ENCODE results near the gene DGKH. TPM values are rescaled to one million over a fixed set of nuclear protein-coding genes. Genes with fewer than 3 reads are reported as not detected.
"Not testable (repeated sequence)": the region's sequence is repeated elsewhere in the genome, so short reads cannot be mapped to it uniquely, and the experiment has no call there.

Gene DGKH
- total RNA-seq, 1 experiment from 2014 or later, result 3.8 TPM

GRCh38 chr13:42223681-42224080 is 175.2 kb downstream of the DGKH start:
- no peak for DNase-seq (ENCODE audit: low spot score)

DNA sequence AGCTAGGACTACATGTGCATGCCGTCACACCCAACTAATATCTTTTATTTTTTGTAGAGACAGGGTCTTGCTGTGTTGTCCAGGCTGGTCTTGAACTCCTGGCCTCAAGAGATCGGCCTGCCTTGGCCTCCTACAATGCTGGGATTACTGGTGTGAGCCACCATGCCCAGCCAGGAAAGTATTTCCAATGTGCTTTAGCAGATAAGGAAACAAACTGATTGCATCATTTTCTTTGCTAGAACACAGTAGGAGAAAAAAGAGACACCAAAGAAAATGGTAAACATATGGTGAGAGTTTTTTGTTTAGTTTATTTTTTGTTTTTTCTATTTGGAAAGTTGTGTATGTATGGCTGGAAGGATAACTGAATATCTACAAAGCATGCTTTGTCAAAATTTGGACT is 176.6 kb downstream of the DGKH start:
- DNase-seq (ENCODE audit: low spot score), result no peak

DNA sequence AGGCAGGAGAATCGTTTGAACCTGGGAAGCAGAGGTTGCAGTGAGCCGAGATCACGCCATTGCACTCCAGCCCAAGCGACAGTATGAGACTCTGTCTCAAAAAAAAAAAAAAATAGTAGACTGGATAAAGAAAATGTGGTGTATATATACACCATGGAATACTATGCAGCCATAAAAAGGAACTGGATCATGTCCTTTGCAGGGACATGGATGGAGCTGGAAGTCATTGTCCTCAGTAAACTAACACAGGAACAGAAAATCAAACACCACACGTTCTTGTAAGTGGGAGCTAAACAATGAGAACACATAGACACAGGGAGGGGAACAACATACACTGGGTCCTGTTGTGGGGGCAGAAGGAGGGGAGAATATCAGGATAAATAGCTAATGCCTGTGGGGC is 178.3 kb downstream of the DGKH start:
- DNase-seq (ENCODE audit: low spot score), result not testable (repeated sequence)

GRCh38 chr13:42228527-42228926 is 180.1 kb downstream of the DGKH start:
- no peak for DNase-seq (ENCODE audit: low spot score)

- DNase-seq (ENCODE audit: low spot score), result no peak
Measured at GRCh38 chr13:42229287-42229686, 180.8 kb downstream of the DGKH start.

DNA sequence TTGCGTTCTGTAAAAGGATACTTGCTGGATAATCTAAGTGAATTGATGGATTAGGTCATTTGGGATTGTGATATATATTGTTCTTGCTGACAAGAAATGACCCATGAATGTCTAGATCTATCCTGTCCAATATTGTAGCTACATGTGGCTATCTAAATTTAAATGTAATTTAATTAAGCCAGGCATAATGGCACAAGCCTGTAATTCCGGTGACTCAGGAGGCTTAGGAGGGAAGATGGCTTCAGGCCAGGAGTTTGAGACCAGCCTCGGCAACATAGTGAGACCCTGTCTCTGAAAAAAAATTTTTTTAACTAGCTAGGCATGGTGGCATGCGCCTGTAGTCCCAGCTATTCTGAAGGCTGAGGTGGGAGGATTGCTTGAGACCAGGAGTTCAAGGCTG is 184.2 kb downstream of the DGKH start:
- no peak for DNase-seq (ENCODE audit: low spot score)

DNA sequence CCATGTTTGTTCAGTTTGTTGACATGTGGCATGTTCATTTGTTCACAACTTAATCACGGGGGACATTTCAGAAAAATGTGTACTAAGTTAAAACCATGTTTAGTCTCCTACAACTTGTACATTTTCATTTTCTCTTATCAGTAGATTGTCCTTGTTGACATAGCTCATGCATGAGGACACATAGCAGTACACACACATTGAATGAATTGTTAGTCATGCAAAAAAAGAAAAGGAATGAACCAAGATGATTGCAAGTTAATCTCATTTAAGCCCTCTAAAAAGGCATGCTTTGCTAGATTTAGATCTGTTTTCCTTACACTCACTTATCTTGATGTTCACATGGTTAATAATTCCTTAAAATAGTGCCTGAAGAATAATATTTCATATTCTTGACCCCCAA is 185.3 kb downstream of the DGKH start:
- no peak for DNase-seq (ENCODE audit: low spot score)

DNA sequence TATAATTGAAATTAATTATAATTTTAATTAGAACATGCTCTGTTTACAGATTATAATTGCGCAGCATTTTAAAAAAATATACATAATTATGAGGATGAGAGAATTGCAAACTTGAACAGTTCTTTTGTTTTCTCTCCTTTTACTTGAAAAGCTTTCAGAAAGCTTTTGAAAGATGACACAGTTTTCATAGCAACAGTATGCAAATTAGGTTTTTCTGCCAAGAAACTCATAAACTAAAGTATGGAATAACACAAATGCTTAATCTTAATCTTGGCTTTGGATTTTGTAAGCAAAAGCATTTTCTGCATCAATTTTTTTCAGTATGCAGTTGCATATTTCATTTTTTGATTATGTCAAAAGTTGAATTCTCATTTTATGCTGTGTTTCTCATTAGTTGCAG is 190.7 kb downstream of the DGKH start:
- DNase-seq (ENCODE audit: low spot score), result no peak

- DNase-seq (ENCODE audit: low spot score), result no peak
Measured at GRCh38 chr13:42239644-42240043, 191.2 kb downstream of the DGKH start.

DNA sequence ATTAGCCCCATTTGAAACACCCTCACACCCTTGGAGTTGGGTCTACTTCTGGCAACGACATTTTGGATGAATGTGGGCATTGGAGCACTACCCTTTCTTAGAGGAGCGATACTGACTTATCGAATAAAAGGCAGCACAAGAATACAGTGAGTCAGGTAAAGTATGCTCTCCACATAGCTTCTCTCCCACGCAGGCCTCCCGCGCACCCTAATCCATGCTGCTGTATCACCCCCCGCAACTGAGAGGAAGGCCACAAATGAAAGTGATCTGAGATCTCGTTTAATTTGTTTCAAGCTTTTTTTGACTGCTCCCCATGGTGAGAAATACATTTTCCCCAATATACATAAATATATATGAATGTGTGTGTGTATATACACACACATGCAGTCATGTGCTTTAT is 198.1 kb downstream of the DGKH start:
- no peak for DNase-seq (ENCODE audit: low spot score)

- no peak for DNase-seq (ENCODE audit: low spot score)
Measured at GRCh38 chr13:42247883-42248282, 199.4 kb downstream of the DGKH start.

GRCh38 chr13:42255886-42256285 is 207.4 kb downstream of the DGKH start:
- no peak for DNase-seq (ENCODE audit: low spot score)

DNA sequence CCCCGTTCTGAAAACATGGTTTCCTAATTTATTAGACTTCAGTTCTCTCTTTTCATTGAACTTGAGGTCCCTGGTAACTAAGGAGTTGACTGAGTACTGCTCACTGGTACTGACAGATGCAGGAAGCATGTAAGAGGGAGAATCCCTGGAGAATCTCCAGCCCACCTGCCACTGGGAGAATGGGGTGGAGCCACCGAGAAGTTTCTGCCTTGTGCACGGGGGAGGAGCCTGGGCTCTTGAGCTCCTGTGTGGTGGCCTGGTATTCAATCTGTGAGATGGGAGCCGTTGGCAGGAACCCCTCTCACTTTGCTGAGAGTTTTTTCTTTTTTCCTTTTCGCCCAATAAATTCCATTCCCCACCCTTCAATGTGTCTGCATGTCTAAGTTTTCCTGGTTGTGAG is 210.3 kb downstream of the DGKH start:
- DNase-seq (ENCODE audit: low spot score), result no peak

GRCh38 chr13:42259515-42259914 is 211.1 kb downstream of the DGKH start:
- no peak for DNase-seq (ENCODE audit: low spot score)

DNA sequence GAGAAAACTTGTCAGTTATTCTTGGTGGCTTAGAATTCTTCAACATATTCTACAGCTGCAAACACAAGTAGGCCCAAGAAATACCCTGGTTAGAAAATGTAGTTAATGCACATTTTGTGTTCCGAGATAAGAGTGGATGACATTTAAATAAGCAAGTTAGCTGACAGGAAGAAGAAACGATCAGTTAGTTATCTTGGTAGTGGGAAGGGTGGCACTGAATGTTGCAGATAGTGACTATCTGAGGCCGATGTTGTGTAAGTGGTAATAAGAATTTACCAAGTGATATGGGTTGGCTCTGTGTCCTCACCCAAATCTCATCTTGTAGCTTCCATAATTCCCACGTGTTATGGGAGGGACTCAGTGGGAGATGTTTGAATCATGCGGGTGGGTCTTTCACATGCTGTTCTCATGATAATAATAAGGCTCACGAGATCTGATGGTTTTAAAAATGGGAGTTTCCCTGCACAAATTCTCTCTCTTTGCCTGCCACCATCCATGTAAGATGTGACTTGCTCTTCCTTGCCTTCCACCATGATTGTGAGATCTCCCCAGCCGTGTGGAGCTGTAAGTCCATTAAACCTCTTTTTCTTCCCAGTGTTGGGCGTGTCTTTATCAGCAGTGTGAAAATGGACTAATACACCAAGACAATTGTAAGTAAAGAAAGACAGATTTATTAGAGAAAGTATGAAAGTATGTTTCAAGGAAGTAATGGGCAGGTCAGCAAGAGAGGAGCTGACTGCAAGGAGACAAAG is 212.6 kb downstream of the DGKH start:
- no peak for DNase-seq (ENCODE audit: low spot score)

- peak; percentile 4 for DNase-seq (ENCODE audit: low spot score)
Measured at GRCh38 chr13:42266473-42266872, 218.0 kb downstream of the DGKH start.

GRCh38 chr13:42270160-42270856 is 221.9 kb downstream of the DGKH start:
- DNase-seq (ENCODE audit: low spot score), result no peak

GRCh38 chr13:42270857-42271215 is 222.4 kb downstream of the DGKH start:
- DNase-seq (ENCODE audit: low spot score), result no peak

DNA sequence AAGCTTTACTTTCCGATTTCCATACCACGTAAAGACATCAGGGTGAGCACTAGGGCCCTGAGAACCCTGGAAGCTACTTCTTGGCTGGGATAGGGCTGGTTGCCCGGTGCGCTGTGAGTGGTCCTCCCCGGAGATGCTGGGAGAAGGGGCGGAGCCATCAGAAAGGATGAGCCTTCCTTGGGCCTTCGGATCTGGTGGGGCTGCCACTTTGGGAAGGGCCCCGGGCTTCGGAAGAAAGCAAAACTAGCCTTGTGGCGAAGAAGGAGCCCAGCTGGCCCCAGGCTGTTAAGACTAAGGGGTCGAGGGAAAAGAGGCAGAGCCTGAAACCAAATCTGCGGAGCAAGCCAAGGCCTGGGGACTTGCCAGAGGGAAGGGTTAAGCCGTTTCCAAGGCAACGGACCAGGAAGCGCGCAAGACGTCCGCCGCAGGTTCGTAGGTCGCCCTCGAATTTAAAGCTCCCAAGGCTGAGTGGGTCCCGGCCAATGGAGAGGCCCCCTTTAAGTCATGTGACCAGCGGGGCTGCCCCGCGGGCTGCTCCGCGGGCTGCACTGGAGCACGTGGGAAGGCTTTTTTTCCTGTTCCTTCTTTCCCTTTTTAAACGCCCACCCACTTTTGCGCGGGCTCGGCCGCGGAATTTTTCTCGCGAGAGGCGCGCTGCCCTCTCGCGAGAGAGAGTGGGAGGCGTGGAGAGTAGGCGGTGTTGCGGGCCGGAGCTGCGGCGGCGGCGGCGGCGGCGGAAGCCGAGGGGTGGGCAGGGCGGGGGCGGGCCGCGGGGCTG is 223.1 kb downstream of the DGKH start:
- peak; percentile 96 for DNase-seq (ENCODE audit: low spot score)

DNA sequence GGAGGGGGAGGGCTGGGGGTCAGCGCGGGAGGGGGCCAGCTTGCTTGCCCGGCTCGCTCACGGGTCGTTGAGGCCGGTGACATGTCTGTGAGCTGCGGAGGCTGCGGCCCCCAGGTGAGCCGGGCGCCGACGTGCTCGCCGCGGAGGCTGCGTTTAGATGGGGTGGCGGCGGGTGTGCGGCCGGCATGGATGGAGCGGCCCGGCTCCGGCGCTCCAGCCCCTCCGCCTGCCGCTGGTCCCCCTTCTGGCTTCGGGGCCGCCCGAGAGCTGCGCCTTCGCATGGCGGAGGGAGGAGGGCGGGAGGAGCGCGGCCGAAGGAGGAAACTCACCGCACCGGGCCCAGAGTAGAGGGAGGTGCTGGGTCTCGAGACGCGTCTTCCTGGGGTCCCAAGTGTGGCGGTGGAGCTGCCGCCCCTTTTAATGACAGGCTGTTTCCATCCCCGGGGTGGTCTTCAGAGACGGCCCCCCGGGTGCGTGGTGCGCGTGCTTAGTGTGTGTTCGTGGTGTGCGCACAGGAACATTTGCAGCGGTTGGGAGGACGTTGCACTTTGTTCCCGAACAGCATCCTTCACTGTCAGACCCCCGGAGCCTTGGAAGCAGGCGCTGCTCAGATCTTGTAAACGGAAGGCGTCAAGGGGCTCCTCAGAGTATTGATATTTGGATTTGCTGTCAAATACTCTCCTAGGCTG is 223.8 kb downstream of the DGKH start, which contains the start of gene AKAP11:
TSS of gene AKAP11 (plus strand) at position 38 of the 689 bp plus-strand sequence. CDS start 14,197 bp downstream, outside the sequence.
- DNase-seq (ENCODE audit: low spot score), result peak; percentile 8

GRCh38 chr13:42272804-42273175 is 224.3 kb downstream of the DGKH start:
- DNase-seq (ENCODE audit: low spot score), result no peak

Data from A172 (cell line).